Hepatocyte (in vitro differentiated cells): ENCODE measurements around the gene FAM107A. TPM values are rescaled to one million over a fixed set of nuclear protein-coding genes. Genes with fewer than 3 reads are reported as not detected.
A peak's percentile ranks its signal among the peaks of the same experiment; 100 is the strongest.

Experiments
- DNase-seq: peaks from one replicate; pipeline ENCODE4 v3.0.0-alpha.2; 2016; ENCODE audit warnings: low spot score
- H2AFZ ChIP-seq: fragments of 200-600 bp; sonication (generic); 2 replicates; pipeline ENCODE4 v1.6.0; 2016; ENCODE audit warnings: antibody characterized with exemption, mild to moderate bottlenecking
- H3K27ac ChIP-seq: fragments of 200-600 bp; sonication (generic); 2 replicates; pipeline ENCODE4 v1.5.1; 2016; ENCODE audit warnings: mild to moderate bottlenecking
- H3K27me3 ChIP-seq: fragments of 200-600 bp; sonication (generic); 2 replicates; pipeline ENCODE4 v1.6.1; 2016
- H3K36me3 ChIP-seq: fragments of 200-600 bp; sonication (generic); replicated peaks from 2 replicates; pipeline ENCODE4 v1.5.1; 2016; ENCODE audit warnings: low read depth; ENCODE audit not compliant: insufficient read depth
- H3K4me1 ChIP-seq: fragments of 200-600 bp; sonication (generic); 2 replicates; pipeline ENCODE4 v1.5.1; 2016; ENCODE audit warnings: mild to moderate bottlenecking, moderate library complexity; ENCODE audit not compliant: insufficient read depth
- H3K4me2 ChIP-seq: fragments of 200-600 bp; sonication (generic); 2 replicates; pipeline ENCODE4 v1.6.0; 2016
- H3K4me3 ChIP-seq: fragments of 200-600 bp; sonication (generic); 2 replicates; pipeline ENCODE4 v1.5.1; 2016; ENCODE audit warnings: mild to moderate bottlenecking
- H3K79me2 ChIP-seq: fragments of 200-600 bp; sonication (generic); 2 replicates; pipeline ENCODE4 v1.6.0; 2017; ENCODE audit warnings: mild to moderate bottlenecking
- H3K9me2 ChIP-seq: fragments of 200-600 bp; sonication (generic); replicated peaks from 2 replicates; pipeline ENCODE4 v1.6.0; 2017; ENCODE audit warnings: mild to moderate bottlenecking; ENCODE audit not compliant: insufficient read depth
- H3K9me3 ChIP-seq: fragments of 200-600 bp; sonication (generic); 2 replicates; pipeline ENCODE4 v1.5.1; 2016; ENCODE audit warnings: low read depth, mild to moderate bottlenecking
- H4K20me1 ChIP-seq: fragments of 200-600 bp; sonication (generic); 2 replicates; pipeline ENCODE4 v1.6.0; 2016; ENCODE audit warnings: mild to moderate bottlenecking; ENCODE audit not compliant: insufficient read depth, poor library complexity, severe bottlenecking
- CTCF ChIP-seq: fragments of 200-600 bp; sonication (generic); IDR thresholded peaks from 2 replicates; pipeline ENCODE4 v1.5.1; 2016; ENCODE audit warnings: antibody characterized with exemption, mild to moderate bottlenecking; ENCODE audit not compliant: poor library complexity
- EZH2 ChIP-seq: fragments of 200-600 bp; sonication (generic); IDR thresholded peaks from 2 replicates; pipeline ENCODE4 v1.6.1; 2016; ENCODE audit warnings: antibody characterized with exemption, mild to moderate bottlenecking, borderline replicate concordance
- EZH2phosphoT487 ChIP-seq: fragments of 200-600 bp; sonication (generic); IDR thresholded peaks from one replicate; pipeline ENCODE4 v1.6.1; 2018; ENCODE audit warnings: antibody characterized with exemption, mild to moderate bottlenecking, low read depth, moderate library complexity; ENCODE audit not compliant: unreplicated experiment, severe bottlenecking
- WGBS: methylation state at CpG from one replicate; pipeline ENCODE4 v1.1.6; 2016; ENCODE audit warnings: low lambda C conversion rate; ENCODE audit errors: missing lambda C conversion rate; 5-methylcytosine and 5-hydroxymethylcytosine counted together
- polyA plus RNA-seq: library from polyadenylated mRNA; unstranded; fragments of >200 nt; fragmentation: Nextera tagmentation; extraction: Ambion mirVana; gene quantifications from 2 replicates; pipeline ENCODE4 v1.2.1, GENCODE V29; 2016
- total RNA-seq: library from RNA; depleted of rRNA; stranded (reverse); fragments of >200 nt; gene quantifications from 2 replicates; pipeline ENCODE4 v1.2.3, GENCODE V29; 2014

The FAM107A gene
- total and polyA plus RNA-seq, 2 experiments from 2014 or later = 0.40 to 0.93 TPM

GRCh38 chr3:58560771-58561311 lies 16.4 kb downstream of the FAM107A start:
- Histone ChIP-seq H3K4me2 (no peak overlapping the region), H3K4me1 (peaks cover 25% of the 10 kb centered on the region), H4K20me1 (no peaks in the 10 kb centered on the region), H3K4me3 (no peak overlapping the region), H3K27me3 (no peaks in the 10 kb centered on the region), H3K27ac (no peak overlapping the region), H3K79me2 (no peaks in the 10 kb centered on the region), H2AFZ (no peak overlapping the region), H3K9me2 (no peaks in the 10 kb centered on the region), H3K36me3 (no peaks in the 10 kb centered on the region), H3K9me3 (no peaks in the 10 kb centered on the region)
- TF ChIP-seq CTCF = peak; percentile 52
- no peak for TF ChIP-seq EZH2phosphoT487
- peak; percentile 58 for DNase-seq
- WGBS = 64% methylated on average over 12 of the region's 12 CpGs

- Histone ChIP-seq H4K20me1 (no peaks in the 10 kb centered on the region), H3K4me3 (no peak overlapping the region), H3K9me2 (no peaks in the 10 kb centered on the region), H3K36me3 (no peaks in the 10 kb centered on the region), H3K4me1 (peaks cover 14% of the 10 kb centered on the region), H3K79me2 (no peaks in the 10 kb centered on the region), H3K27ac (no peak overlapping the region), H3K27me3 (no peaks in the 10 kb centered on the region), H2AFZ (no peak overlapping the region), H3K4me2 (no peak overlapping the region), H3K9me3 (no peaks in the 10 kb centered on the region)
- DNase-seq = no peak
- no peak for TF ChIP-seq EZH2phosphoT487
- TF ChIP-seq EZH2 = no peak
- TF ChIP-seq CTCF = no peak
- 88% methylated on average over 5 of the region's 5 CpGs for WGBS
These were observed 17.6 kb downstream of the FAM107A start for GRCh38 chr3:58559586-58559985.

GRCh38 chr3:58557491-58557890 lies 19.7 kb downstream of the FAM107A start:
- no peaks in the 10 kb centered on the region for H4K20me1 ChIP-seq
- peaks cover 14% of the 10 kb centered on the region for H3K4me1 ChIP-seq
- WGBS = 74% methylated on average over 6 of the region's 6 CpGs
- no peaks in the 10 kb centered on the region for H3K9me3 ChIP-seq
- H3K27me3 ChIP-seq = no peaks in the 10 kb centered on the region
- H3K4me2 ChIP-seq = peak overlapping the region; percentile 20
- no peaks in the 10 kb centered on the region for H3K79me2 ChIP-seq
- no peak overlapping the region for H3K27ac ChIP-seq
- no peak overlapping the region for H3K4me3 ChIP-seq
- no peak overlapping the region for H2AFZ ChIP-seq
- TF ChIP-seq EZH2phosphoT487 = no peak
- TF ChIP-seq CTCF = no peak
- no peak for TF ChIP-seq EZH2
- no peak for DNase-seq
- no peaks in the 10 kb centered on the region for H3K36me3 ChIP-seq
- H3K9me2 ChIP-seq = no peaks in the 10 kb centered on the region
